Hepatocyte (in vitro differentiated cells): Measurements from ENCODE around the gene CCDC188.

Source experiments
- CTCF ChIP-seq: fragments of 200-600 bp; sonication (generic); IDR thresholded peaks from 2 replicates; pipeline ENCODE4 v1.5.1; 2016; ENCODE audit warnings: antibody characterized with exemption, mild to moderate bottlenecking; ENCODE audit not compliant: poor library complexity
- EZH2 ChIP-seq: fragments of 200-600 bp; sonication (generic); IDR thresholded peaks from 2 replicates; pipeline ENCODE4 v1.6.1; 2016; ENCODE audit warnings: antibody characterized with exemption, mild to moderate bottlenecking, borderline replicate concordance
- EZH2phosphoT487 ChIP-seq: fragments of 200-600 bp; sonication (generic); IDR thresholded peaks from one replicate; pipeline ENCODE4 v1.6.1; 2018; ENCODE audit warnings: antibody characterized with exemption, mild to moderate bottlenecking, low read depth, moderate library complexity; ENCODE audit not compliant: unreplicated experiment, severe bottlenecking

- TF ChIP-seq CTCF (no peak), EZH2phosphoT487 (no peak), EZH2 (no peak)
Observed at GRCh38 chr22:20151276-20151588, 377 bp upstream of the CCDC188 start.
